HepG2 (cell line): ENCODE results near the gene LMAN2. TPM values are rescaled to one million over a fixed set of nuclear protein-coding genes. Genes with fewer than 3 reads are reported as not detected.

Experiments used
- ATAC-seq: fragments of 200-7000 bp; cut with Tn5 transposase; 3 replicates; pipeline ENCODE4 v1.9.1; 2020; ENCODE audit warnings: mild to moderate bottlenecking, moderate library complexity
- BruUV-seq: library from RNA; stranded (reverse); fragments of 400-500 nt; replicated peaks from 2 replicates; lab custom pipeline; 2021; lab: Mats Ljungman, UMichigan
- CTCF ChIA-PET: fragments of 300-600 bp; formaldehyde crosslinking; extraction: SDS; loops from one replicate; lab custom pipeline; 2021; ENCODE audit warnings: low total read pairs, inconsistent platforms, low intra/inter-chr PET ratio; lab: Yijun Ruan, JAX
- POLR2A ChIA-PET: fragments of 350-600 bp; sonication (Branson Sonifier 250); formaldehyde crosslinking; loops from one replicate; lab custom pipeline; 2020; ENCODE audit warnings: antibody characterized with exemption, inconsistent platforms; lab: Yijun Ruan, JAX
- DNase-seq: peaks from one replicate; pipeline ENCODE4 v3.0.0-alpha.2; 2015; ENCODE audit warnings: low spot score
- FAIRE-seq: peaks from 3 replicates; lab custom pipeline; 2011; peaks lifted over from hg19 to GRCh38; lab: Jason Lieb, UNC
- H2AFZ ChIP-seq: one replicate; pipeline ENCODE4 v1.6.1; 2011; ENCODE audit warnings: low read length, inconsistent platforms
- H3K27ac ChIP-seq: fragments of 300-600 bp; 3 replicates; pipeline ENCODE4 v1.8.0; 2011; ENCODE audit warnings: mixed run types, mild to moderate bottlenecking, mixed read lengths, low read length, inconsistent platforms; ENCODE audit not compliant: insufficient read depth; ENCODE audit errors: extremely low read length
- H3K27me3 ChIP-seq, 2 experiments: fragments of 200-600 bp in 1 of 2; 2 replicates in 1 of 2; 3 replicates in 1 of 2; pipeline versions ENCODE4 v1.6.0 to v1.8.0; 2011; ENCODE audit warnings: low read length in 2 of 2, mild to moderate bottlenecking in 2 of 2, moderate library complexity in 2 of 2, inconsistent platforms in 1 of 2; ENCODE audit not compliant: insufficient read depth in 2 of 2, control insufficient read depth in 1 of 2
- H3K36me3 ChIP-seq, 2 experiments: fragments of 200-600 bp in 1 of 2; replicated peaks in 1 of 2; 2 replicates in 1 of 2; 3 replicates in 1 of 2; pipeline versions ENCODE4 v1.5.1 to v1.8.0; 2011; ENCODE audit warnings: low read length in 2 of 2, inconsistent platforms in 1 of 2; ENCODE audit not compliant: insufficient read depth in 2 of 2, control insufficient read depth in 1 of 2
- H3K4me1 ChIP-seq: 2 replicates; pipeline ENCODE4 v1.5.1; 2012; ENCODE audit warnings: low read length, inconsistent platforms; ENCODE audit not compliant: insufficient read depth
- H3K4me2 ChIP-seq: 2 replicates; pipeline ENCODE4 v1.6.0; 2011; ENCODE audit warnings: low read depth, low read length, inconsistent platforms
- H3K4me3 ChIP-seq, 3 experiments: fragments of 200-600 bp in 1 of 3; sonication (generic), shearing (Covaris generic) in 1 of 3; replicated peaks in 1 of 3; 2 replicates each; pipeline ENCODE4 v1.5.1; 2011 to 2016; ENCODE audit warnings: low read length in 3 of 3, inconsistent platforms in 2 of 3, low read depth in 2 of 3, mild to moderate bottlenecking in 2 of 3, control low read depth in 1 of 3, mixed read lengths in 1 of 3; ENCODE audit not compliant: insufficient read depth in 1 of 3
- H3K79me2 ChIP-seq: one replicate; pipeline ENCODE4 v1.6.1; 2011; ENCODE audit warnings: low read length, inconsistent platforms; ENCODE audit not compliant: insufficient read depth
- H3K9ac ChIP-seq: 2 replicates; pipeline ENCODE4 v1.6.0; 2011; ENCODE audit warnings: mild to moderate bottlenecking, low read depth, low read length, inconsistent platforms; ENCODE audit not compliant: insufficient read depth
- H3K9me3 ChIP-seq: 2 replicates; pipeline ENCODE4 v1.5.1; 2012; ENCODE audit warnings: mild to moderate bottlenecking, low read length
- H4K20me1 ChIP-seq: 2 replicates; pipeline ENCODE4 v1.6.0; 2011; ENCODE audit warnings: inconsistent platforms, mild to moderate bottlenecking, low read length, moderate library complexity; ENCODE audit not compliant: insufficient read depth
- CBFB ChIP-seq: sonication (generic); formaldehyde crosslinking; IDR thresholded peaks from 2 replicates; pipeline ENCODE4 v1.4.0; 2020; ENCODE audit warnings: missing genetic modification reagents
- CHD2 ChIP-seq: IDR thresholded peaks from 2 replicates; pipeline ENCODE4 v1.6.1; 2011; ENCODE audit warnings: low read depth, low read length, improper control_type of control experiment
- CTCF ChIP-seq: sonication (generic); formaldehyde crosslinking; IDR thresholded peaks from 2 replicates; pipeline ENCODE4 v1.5.0; 2020; ENCODE audit warnings: mild to moderate bottlenecking, missing genetic modification reagents, moderate library complexity
- ELF4 ChIP-seq: sonication (generic); formaldehyde crosslinking; IDR thresholded peaks from 2 replicates; pipeline ENCODE4 v1.5.0; 2020; ENCODE audit warnings: missing genetic modification reagents, mild to moderate bottlenecking, moderate library complexity, borderline replicate concordance
- GLMP ChIP-seq: sonication (generic); formaldehyde crosslinking; IDR thresholded peaks from 2 replicates; pipeline ENCODE4 v1.9.0; 2021; ENCODE audit warnings: missing genetic modification reagents, mild to moderate bottlenecking, borderline replicate concordance
- GPBP1L1 ChIP-seq: sonication (generic); formaldehyde crosslinking; IDR thresholded peaks from 2 replicates; pipeline ENCODE4 v1.5.0; 2020; ENCODE audit warnings: mild to moderate bottlenecking, missing genetic modification reagents
- KDM4B ChIP-seq: sonication (generic); formaldehyde crosslinking; IDR thresholded peaks from 2 replicates; pipeline ENCODE4 v1.4.0; 2020; ENCODE audit warnings: missing genetic modification reagents
- KLF9 ChIP-seq: IDR thresholded peaks from 2 replicates; pipeline ENCODE4 v1.6.1; 2016; ENCODE audit warnings: low read depth
- MEIS2 ChIP-seq: sonication (generic); formaldehyde crosslinking; IDR thresholded peaks from 2 replicates; pipeline ENCODE4 v1.9.0; 2021; ENCODE audit warnings: mild to moderate bottlenecking, missing genetic modification reagents
- NR2C2 ChIP-seq: sonication (generic); formaldehyde crosslinking; IDR thresholded peaks from 2 replicates; pipeline ENCODE4 v1.4.0; 2020; ENCODE audit warnings: missing genetic modification reagents, mild to moderate bottlenecking, moderate library complexity, borderline replicate concordance
- RFX3 ChIP-seq: IDR thresholded peaks from 2 replicates; pipeline ENCODE4 v1.6.1; 2016; ENCODE audit warnings: missing biosample characterization, missing genetic modification reagents
- STAT5B ChIP-seq: sonication (generic); formaldehyde crosslinking; IDR thresholded peaks from 2 replicates; pipeline ENCODE4 v1.4.0; 2020; ENCODE audit warnings: missing genetic modification reagents
- TMF1 ChIP-seq: sonication (generic); formaldehyde crosslinking; IDR thresholded peaks from 2 replicates; pipeline ENCODE4 v1.8.1; 2022; ENCODE audit warnings: low read depth, missing genetic modification reagents
- ZNF230 ChIP-seq: sonication (generic); formaldehyde crosslinking; IDR thresholded peaks from 2 replicates; pipeline ENCODE4 v1.4.0; 2020; ENCODE audit warnings: mild to moderate bottlenecking, missing genetic modification reagents
- ZNF326 ChIP-seq: sonication (generic); formaldehyde crosslinking; IDR thresholded peaks from 2 replicates; pipeline ENCODE4 v1.4.0; 2020; ENCODE audit warnings: missing genetic modification reagents, borderline replicate concordance
- ZNF333 ChIP-seq: sonication (generic); formaldehyde crosslinking; IDR thresholded peaks from 2 replicates; pipeline ENCODE4 v1.4.0; 2020; ENCODE audit warnings: mild to moderate bottlenecking, missing genetic modification reagents, borderline replicate concordance
- ZNF354B ChIP-seq: sonication (generic); formaldehyde crosslinking; IDR thresholded peaks from 2 replicates; pipeline ENCODE4 v1.8.0; 2022; ENCODE audit warnings: mild to moderate bottlenecking, missing genetic modification reagents
- ZNF891 ChIP-seq: sonication (generic); formaldehyde crosslinking; IDR thresholded peaks from 2 replicates; pipeline ENCODE4 v1.5.0; 2020; ENCODE audit warnings: mild to moderate bottlenecking, missing genetic modification reagents
- WGBS: methylation state at CpG from one replicate; pipeline ENCODE4 v1.1.6; 2017; ENCODE audit warnings: low lambda C conversion rate; 5-methylcytosine and 5-hydroxymethylcytosine counted together
- in situ Hi-C: cut with HindIII; loops from 2 replicates; pipeline ENCODE4 v1.10.0; 2017; ENCODE audit warnings: low pct_unique_long_range_greater_than_20kb; ENCODE audit not compliant: extremely low pct_ligation_motif_present
- intact Hi-C: fragments of 100-400 bp; cut with micrococcal nuclease; formaldehyde crosslinking; loops from one replicate; pipeline ENCODE4 v1.10.0; 2022; ENCODE audit not compliant: unreplicated experiment
- polyA plus RNA-seq, 8 experiments: library from polyadenylated mRNA; depleted of rRNA in 3 of 8; stranded (reverse) in 7 of 8; unstranded in 1 of 8; fragments of >200 nt; fragmentation: Illumina TruSeq in 4 of 8; extraction: Trizol in 4 of 8; gene quantifications; 2 replicates each; pipeline versions ENCODE4 v1.2.1 to v1.2.3, GENCODE V29; 2011 to 2016; ENCODE audit warnings: low read depth in 4 of 8, missing spikeins in 1 of 8, mixed read lengths in 1 of 8; ENCODE audit not compliant: insufficient read depth in 1 of 8
- total RNA-seq, 5 experiments: library from RNA; depleted of rRNA; stranded (reverse); fragments of >200 nt; fragmentation: Illumina TruSeq; extraction: Trizol; gene quantifications; 2 replicates each; pipeline ENCODE4 v1.2.3, GENCODE V29; 2016; ENCODE audit warnings: low read depth in 1 of 5

Gene LMAN2
- total and polyA plus RNA-seq, 2 of the 13 experiments (the other 11 are each of a cell fraction or from before 2014, with no cell fraction given), result 191 to 197 TPM

GRCh38 chr5:177353093-177353492 is 1.6 kb upstream of the LMAN2 start:
- DNase-seq, result no peak
- CTCF ChIA-PET, result no interaction called here
- peaks cover 28% of the 10 kb centered on the region for H3K79me2 ChIP-seq
- no peak overlapping the region for H3K4me2 ChIP-seq
- intact Hi-C loops (no loop called here), in situ Hi-C loops (loop anchor here (25.0 kb wide), 1 partner anchor 816 kb away; the partner anchor contains the start of genes CDHR2 and RNF44)
- H3K4me3 ChIP-seq, result no peak overlapping the region
- FAIRE-seq, result no peak
- no peaks in the 10 kb centered on the region; a peak in 2 of 5 replicates for H3K36me3 ChIP-seq
- H3K9ac ChIP-seq, result no peak overlapping the region; the same call in 1 of the 2 replicates
- H3K27ac ChIP-seq, result no peak overlapping the region
- H3K4me1 ChIP-seq, result peaks cover 88% of the 10 kb centered on the region
- no peak for ATAC-seq
- H3K27me3 ChIP-seq, result no peaks in the 10 kb centered on the region; a peak in 1 of 5 replicates
- POLR2A ChIA-PET, result interaction anchor here (1.1 to 6.8 kb wide), 7 partner anchors 8 to 102 kb away, joined by 3 to 84 read pairs (median 31); partner anchors contain the start of genes PRELID1 and RAB24
- H4K20me1 ChIP-seq, result no peaks in the 10 kb centered on the region
- TF ChIP-seq ZNF333 (CRISPR knock-in tag), result no peak
- no peak for TF ChIP-seq CHD2
- no peak for TF ChIP-seq TMF1 (CRISPR knock-in tag)
- no peak for TF ChIP-seq STAT5B (CRISPR knock-in tag)
- TF ChIP-seq GPBP1L1 (CRISPR knock-in tag), result no peak
- TF ChIP-seq CBFB (CRISPR knock-in tag), result no peak
- no peak for TF ChIP-seq NR2C2 (CRISPR knock-in tag)
- TF ChIP-seq ZNF354B (CRISPR knock-in tag), result no peak
- TF ChIP-seq CTCF, result no peak
- no peak for TF ChIP-seq ZNF891 (CRISPR knock-in tag)
- TF ChIP-seq ZNF326 (CRISPR knock-in tag), result no peak
- no peak for TF ChIP-seq ELF4 (CRISPR knock-in tag)
- no peak for TF ChIP-seq MEIS2
- TF ChIP-seq RFX3 (CRISPR knock-in tag), result no peak
- no peak for TF ChIP-seq GLMP (CRISPR knock-in tag)
- no peak for TF ChIP-seq KDM4B
- TF ChIP-seq KLF9 (CRISPR knock-in tag), result no peak
- TF ChIP-seq ZNF230 (CRISPR knock-in tag), result no peak
- H2AFZ ChIP-seq, result no peak overlapping the region
- WGBS, result 90% methylated on average over 5 of the region's 5 CpGs
- no peaks in the 10 kb centered on the region for H3K9me3 ChIP-seq
- BruUV-seq, result no TSS peak
